Stimulated activated CD4-positive, alpha-beta T cell treated with anti-CD3 and anti-CD28 coated beads, Interleukin-4, amount 100 ng/mL, for 4 hours (primary cell): ENCODE data around the gene RAMP3.
"Not testable (repeated sequence)": the region's sequence is repeated elsewhere in the genome, so short reads cannot be mapped to it uniquely, and the experiment has no call there.

ENCODE experiments used
- DNase-seq, 2 experiments: peaks; one replicate each; pipeline ENCODE4 v3.0.0-alpha.2; 2020

RAMP3 gene

GRCh38 chr7:45199506-45199905 is 41.9 kb downstream of the RAMP3 start:
- DNase-seq = no peak

GRCh38 chr7:45202625-45203024 is 45.0 kb downstream of the RAMP3 start:
- no peak for DNase-seq

- DNase-seq = no peak
Measured at GRCh38 chr7:45203036-45203435, 45.4 kb downstream of the RAMP3 start.

GRCh38 chr7:45203459-45203858 is 45.9 kb downstream of the RAMP3 start:
- DNase-seq = no peak

GRCh38 chr7:45203936-45204445 is 46.4 kb downstream of the RAMP3 start:
- DNase-seq = no peak

GRCh38 chr7:45206266-45206665 is 48.7 kb downstream of the RAMP3 start:
- DNase-seq = not testable (repeated sequence)

- DNase-seq = not testable (repeated sequence)
Measured at GRCh38 chr7:45209909-45210308, 52.3 kb downstream of the RAMP3 start.

GRCh38 chr7:45211066-45211465 is 53.5 kb downstream of the RAMP3 start:
- DNase-seq = no peak

- DNase-seq = no peak
Measured at GRCh38 chr7:45211958-45212357, 54.4 kb downstream of the RAMP3 start.

GRCh38 chr7:45212606-45213005 is 55.0 kb downstream of the RAMP3 start:
- no peak for DNase-seq

- DNase-seq = no peak
Measured at GRCh38 chr7:45215601-45216062, 58.0 kb downstream of the RAMP3 start.

GRCh38 chr7:45216181-45216580 is 58.6 kb downstream of the RAMP3 start:
- DNase-seq = no peak

GRCh38 chr7:45216622-45217165 is 59.1 kb downstream of the RAMP3 start:
- no peak for DNase-seq

GRCh38 chr7:45217358-45217757 is 59.8 kb downstream of the RAMP3 start:
- no peak for DNase-seq

GRCh38 chr7:45219130-45219529 is 61.5 kb downstream of the RAMP3 start:
- DNase-seq = no peak

- DNase-seq = no peak
Measured at GRCh38 chr7:45219801-45220435, 62.3 kb downstream of the RAMP3 start.

GRCh38 chr7:45220846-45221618 is 63.4 kb downstream of the RAMP3 start:
- no peak for DNase-seq

- no peak for DNase-seq
Measured at GRCh38 chr7:45221896-45222604, 64.5 kb downstream of the RAMP3 start.

- DNase-seq = no peak
Measured at GRCh38 chr7:45223078-45223477, 65.5 kb downstream of the RAMP3 start.

- no peak for DNase-seq
Measured at GRCh38 chr7:45223728-45224630, 66.4 kb downstream of the RAMP3 start.

GRCh38 chr7:45224832-45225231 is 67.2 kb downstream of the RAMP3 start:
- DNase-seq = no peak

- DNase-seq = no peak
Measured at GRCh38 chr7:45225311-45225947, 67.8 kb downstream of the RAMP3 start.
